Measurements from ENCODE around the gene PLPPR3.

GRCh38 chr19:771332-771785 lies 50.4 kb downstream of the PLPPR3 start:
- TF ChIP-seq, protein P1, sequence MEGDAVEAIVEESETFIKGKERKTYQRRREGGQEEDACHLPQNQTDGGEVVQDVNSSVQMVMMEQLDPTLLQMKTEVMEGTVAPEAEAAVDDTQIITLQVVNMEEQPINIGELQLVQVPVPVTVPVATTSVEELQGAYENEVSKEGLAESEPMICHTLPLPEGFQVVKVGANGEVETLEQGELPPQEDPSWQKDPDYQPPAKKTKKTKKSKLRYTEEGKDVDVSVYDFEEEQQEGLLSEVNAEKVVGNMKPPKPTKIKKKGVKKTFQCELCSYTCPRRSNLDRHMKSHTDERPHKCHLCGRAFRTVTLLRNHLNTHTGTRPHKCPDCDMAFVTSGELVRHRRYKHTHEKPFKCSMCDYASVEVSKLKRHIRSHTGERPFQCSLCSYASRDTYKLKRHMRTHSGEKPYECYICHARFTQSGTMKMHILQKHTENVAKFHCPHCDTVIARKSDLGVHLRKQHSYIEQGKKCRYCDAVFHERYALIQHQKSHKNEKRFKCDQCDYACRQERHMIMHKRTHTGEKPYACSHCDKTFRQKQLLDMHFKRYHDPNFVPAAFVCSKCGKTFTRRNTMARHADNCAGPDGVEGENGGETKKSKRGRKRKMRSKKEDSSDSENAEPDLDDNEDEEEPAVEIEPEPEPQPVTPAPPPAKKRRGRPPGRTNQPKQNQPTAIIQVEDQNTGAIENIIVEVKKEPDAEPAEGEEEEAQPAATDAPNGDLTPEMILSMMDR (conservative IDR thresholded peaks at IDR 0.05 in 1 of 2, IDR thresholded peaks at IDR 0.05 in 1 of 2; ENCODE audit: low read depth in 1 of 2, low read length in 2 of 2) = peak; percentile 50 to 71
- no peak for TF ChIP-seq EZH2 (IDR thresholded peaks at IDR 0.05; ENCODE audit: low read length, missing control alignments)
